GM12873 (cell line): ENCODE measurements around the gene RBM19.

ENCODE experiments used
- CTCF ChIP-seq: IDR thresholded peaks from 2 replicates; pipeline ENCODE4 v1.5.1; 2012; ENCODE audit warnings: low read depth, mild to moderate bottlenecking, moderate library complexity, low read length, control low read depth; ENCODE audit not compliant: insufficient read depth; ENCODE audit errors: missing control alignments

Gene RBM19

GRCh38 chr12:113796852-113797534, 169.1 kb downstream of the RBM19 start:
- TF ChIP-seq CTCF: no peak

GRCh38 chr12:113796066-113796827, 169.9 kb downstream of the RBM19 start:
- no peak for TF ChIP-seq CTCF

- TF ChIP-seq CTCF: no peak
Observed at GRCh38 chr12:113795445-113795844, 170.7 kb downstream of the RBM19 start.

GRCh38 chr12:113794774-113795173, 171.4 kb downstream of the RBM19 start:
- TF ChIP-seq CTCF: no peak

GRCh38 chr12:113793250-113793649, 172.9 kb downstream of the RBM19 start:
- TF ChIP-seq CTCF: no peak

- TF ChIP-seq CTCF: no peak
Observed at GRCh38 chr12:113792450-113792849, 173.7 kb downstream of the RBM19 start.

GRCh38 chr12:113788020-113788856, 177.9 kb downstream of the RBM19 start:
- TF ChIP-seq CTCF: no peak
